GM18873 (cell line): ENCODE measurements around the gene ATAD5.
A peak's percentile ranks its signal among the peaks of the same experiment; 100 is the strongest.

ENCODE experiments used
- ATAC-seq: cut with Tn5 transposase; IDR thresholded peaks from one replicate; pipeline ENCODE4 v1.9.1; 2021; ENCODE audit warnings: mild to moderate bottlenecking, moderate library complexity, moderate number of reproducible peaks; ENCODE audit not compliant: unreplicated experiment, low FRiP score

The ATAD5 gene

GRCh38 chr17:30823421-30823820 lies 8.3 kb upstream of the ATAD5 start:
- no peak for ATAC-seq

- ATAC-seq, result no peak
These were observed 7.8 kb upstream of the ATAD5 start for GRCh38 chr17:30824002-30824355.

- ATAC-seq, result peak; percentile 59
These were observed 7.2 kb upstream of the ATAD5 start, which contains the start of gene CRLF3 for GRCh38 chr17:30824356-30825145. Gene CRLF3 (minus strand): TSS chr17:30824692. CDS start chr17:30824651, 41 bp downstream.

GRCh38 chr17:30827082-30827481 lies 4.7 kb upstream of the ATAD5 start:
- no peak for ATAC-seq

- ATAC-seq, result no peak
These were observed 2.7 kb upstream of the ATAD5 start for GRCh38 chr17:30829022-30829421.

GRCh38 chr17:30831257-30831656 lies 509 bp upstream of the ATAD5 start:
- ATAC-seq, result no peak

GRCh38 chr17:30832438-30833124 lies 815 bp downstream of the ATAD5 start:
- no peak for ATAC-seq

GRCh38 chr17:30838202-30838807 lies 6.5 kb downstream of the ATAD5 start:
- ATAC-seq, result no peak

- ATAC-seq, result no peak
These were observed 9.0 kb downstream of the ATAD5 start for GRCh38 chr17:30840771-30841170.

GRCh38 chr17:30848021-30848420 lies 16.3 kb downstream of the ATAD5 start:
- no peak for ATAC-seq

- ATAC-seq, result no peak
These were observed 22.4 kb downstream of the ATAD5 start for GRCh38 chr17:30854146-30854545.

- ATAC-seq, result no peak
These were observed 26.9 kb downstream of the ATAD5 start for GRCh38 chr17:30858556-30859250.

- ATAC-seq, result no peak
These were observed 32.9 kb downstream of the ATAD5 start for GRCh38 chr17:30864636-30865035.

GRCh38 chr17:30869005-30869404 lies 37.2 kb downstream of the ATAD5 start:
- ATAC-seq, result no peak

- ATAC-seq, result no peak
These were observed 54.4 kb downstream of the ATAD5 start for GRCh38 chr17:30886187-30886586.

- no peak for ATAC-seq
These were observed 62.5 kb downstream of the ATAD5 start for GRCh38 chr17:30894236-30894635.

- no peak for ATAC-seq
These were observed 65.5 kb downstream of the ATAD5 start for GRCh38 chr17:30897311-30897710.

GRCh38 chr17:30905742-30906100 lies 74.0 kb downstream of the ATAD5 start:
- ATAC-seq, result no peak

GRCh38 chr17:30906101-30906911 lies 74.5 kb downstream of the ATAD5 start, which contains the start of gene TEFM:
Gene TEFM (minus strand): TSS chr17:30906238. CDS start chr17:30906198, 40 bp downstream.
- ATAC-seq, result peak; percentile 81
